Measurements from ENCODE around the gene DMD.

DMD gene

DNA sequence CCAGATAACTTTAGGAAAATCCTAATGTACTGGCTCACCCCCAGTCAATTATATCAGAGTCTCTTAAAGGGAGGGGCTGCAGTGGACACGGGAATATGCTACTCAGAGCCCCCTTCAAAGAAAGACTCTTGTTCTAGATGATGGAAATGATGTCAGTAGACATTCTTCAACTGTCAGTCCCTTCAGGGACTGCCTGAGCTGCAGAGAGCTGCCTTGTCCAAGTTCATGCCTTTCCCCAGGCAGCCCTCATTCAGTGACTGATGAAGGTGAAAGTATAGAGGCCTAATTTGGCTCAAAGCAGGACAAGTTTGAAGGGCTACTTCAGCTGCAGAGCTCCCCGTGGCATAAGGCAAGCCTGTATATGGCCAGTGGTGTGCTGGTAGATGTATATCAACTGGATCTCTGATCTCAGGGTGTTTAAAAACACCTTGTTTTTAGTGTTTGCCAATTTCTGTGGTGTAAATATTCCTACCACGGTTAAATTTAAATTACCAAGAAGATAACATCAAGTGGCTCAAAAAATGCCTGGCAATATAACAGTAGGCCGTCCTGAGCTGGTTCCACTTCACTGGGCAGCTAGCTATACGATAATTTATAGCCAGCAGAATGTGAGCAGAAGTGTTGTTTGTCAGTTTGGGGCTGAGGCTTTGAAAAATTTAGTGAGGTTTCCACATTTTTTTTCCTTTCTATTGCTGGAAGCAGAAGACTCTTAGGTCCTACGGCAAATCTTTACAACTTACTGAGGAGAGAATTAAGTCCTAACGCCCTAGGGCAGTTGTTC lies 1390.7 kb downstream of the DMD start:
- DNase-seq = no peak

DNA sequence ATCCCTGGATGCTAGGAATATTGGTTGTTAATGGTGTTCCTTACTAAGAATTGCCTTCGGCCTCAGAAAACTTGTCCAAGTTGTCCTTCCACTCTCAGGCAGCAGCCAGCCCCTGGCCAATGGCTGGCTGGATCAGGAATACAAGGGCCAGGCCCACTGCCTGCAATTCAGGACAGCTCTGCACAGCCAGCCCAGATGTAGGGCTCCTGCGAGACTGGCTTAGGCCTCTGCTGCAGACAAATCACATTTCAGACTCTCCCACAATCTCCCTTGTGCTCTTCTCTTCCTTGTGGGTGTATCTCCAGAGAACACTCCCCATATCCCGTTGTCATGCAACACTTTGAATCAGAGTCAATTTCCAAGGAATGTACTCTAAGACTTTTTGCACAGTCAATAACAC lies 1391.9 kb downstream of the DMD start:
- DNase-seq = no peak

DNA sequence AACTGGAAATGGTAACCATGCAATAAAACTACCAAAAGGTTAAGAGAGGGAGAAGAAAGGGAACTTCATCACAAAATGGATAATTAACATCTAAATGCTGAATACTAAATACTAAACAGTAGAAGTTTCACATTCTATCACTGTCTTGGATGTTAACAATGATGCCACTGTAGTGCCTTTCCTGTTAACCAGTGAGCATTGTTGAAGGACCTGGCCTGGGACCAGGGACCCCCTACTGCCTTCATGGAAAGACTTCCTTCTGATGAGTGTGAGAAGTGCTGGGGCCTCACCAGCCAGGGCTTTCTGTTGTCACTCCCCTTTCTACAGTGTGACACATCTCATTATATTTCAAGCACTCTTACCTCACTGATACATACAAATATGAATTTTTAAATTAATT lies 1400.2 kb downstream of the DMD start:
- no peak for DNase-seq

DNA sequence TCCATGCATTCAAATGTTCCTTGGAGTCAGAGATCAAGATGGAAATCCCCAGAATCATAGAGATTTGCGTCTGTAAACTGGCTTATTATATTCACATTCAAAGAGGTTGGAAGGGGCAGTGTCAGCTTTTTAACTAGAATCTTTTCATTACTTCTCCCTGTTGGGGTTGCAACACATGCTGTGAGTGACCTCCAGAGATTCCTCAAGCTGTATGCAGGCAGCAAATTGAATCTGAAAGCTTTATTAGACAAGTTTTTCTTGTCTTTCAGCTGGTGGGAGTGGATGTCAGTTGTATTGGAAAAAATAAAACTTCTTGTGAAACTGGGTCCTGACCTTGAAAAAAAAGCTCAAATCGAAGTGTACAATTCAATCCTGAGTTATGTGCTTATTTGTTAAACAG lies 1403.0 kb downstream of the DMD start:
- no peak for DNase-seq

DNA sequence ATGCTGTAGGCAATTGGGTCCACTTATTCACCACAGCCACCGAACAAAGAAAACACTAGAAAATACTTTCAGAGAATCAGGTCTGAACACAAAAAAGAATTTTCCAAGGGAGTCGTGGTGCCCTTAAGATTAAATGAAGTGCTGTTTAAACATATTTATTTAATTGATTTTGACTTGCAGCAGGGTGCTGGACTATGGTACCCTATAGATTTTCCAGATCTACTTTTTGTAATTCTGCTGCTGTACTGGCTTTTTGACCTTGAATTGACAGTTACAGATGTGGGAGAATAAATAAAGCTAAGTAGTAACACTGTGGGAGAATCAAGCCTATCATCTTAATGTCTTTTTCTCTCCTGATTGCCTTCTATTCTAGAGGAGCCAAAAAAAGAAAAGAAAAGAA lies 1404.2 kb downstream of the DMD start:
- no peak for DNase-seq

DNA sequence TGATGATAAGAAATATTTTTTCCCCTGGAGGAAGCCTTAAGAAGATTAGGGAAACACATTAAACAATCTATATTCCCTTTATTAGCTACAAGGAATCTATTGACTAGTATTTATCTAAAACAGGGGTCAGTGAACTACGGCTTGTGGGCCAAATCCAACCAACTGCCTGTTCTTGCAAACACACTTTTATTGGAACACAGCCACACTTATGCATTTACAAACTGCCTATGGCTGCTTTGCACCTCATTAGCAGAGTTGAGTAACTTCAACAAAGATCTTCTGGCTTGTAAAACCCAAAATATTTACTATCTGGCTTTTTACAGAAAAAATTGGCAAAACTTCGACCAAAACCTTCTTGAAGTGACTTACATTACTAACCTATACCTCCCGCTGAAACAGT lies 1405.6 kb downstream of the DMD start:
- DNase-seq = no peak

DNA sequence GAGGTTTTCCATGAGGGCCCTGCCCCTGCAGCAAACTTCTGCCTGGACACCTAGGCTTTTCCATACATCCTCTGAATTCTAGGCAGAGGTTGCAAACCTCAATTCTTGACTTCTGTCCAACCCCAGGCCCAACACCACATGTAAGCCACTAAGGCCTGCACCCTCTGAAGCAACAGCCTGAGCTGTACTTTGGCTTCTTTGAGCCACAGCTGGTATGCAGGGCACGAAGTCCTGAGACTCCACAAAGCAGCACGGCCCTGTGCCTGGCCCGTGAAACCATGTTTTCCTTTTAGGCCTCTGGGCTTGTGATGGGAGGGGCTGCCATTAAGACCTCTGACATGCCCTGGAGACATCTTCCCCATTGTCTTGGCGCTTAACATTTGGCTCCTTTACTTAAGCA lies 1411.1 kb downstream of the DMD start:
- DNase-seq = no peak

DNA sequence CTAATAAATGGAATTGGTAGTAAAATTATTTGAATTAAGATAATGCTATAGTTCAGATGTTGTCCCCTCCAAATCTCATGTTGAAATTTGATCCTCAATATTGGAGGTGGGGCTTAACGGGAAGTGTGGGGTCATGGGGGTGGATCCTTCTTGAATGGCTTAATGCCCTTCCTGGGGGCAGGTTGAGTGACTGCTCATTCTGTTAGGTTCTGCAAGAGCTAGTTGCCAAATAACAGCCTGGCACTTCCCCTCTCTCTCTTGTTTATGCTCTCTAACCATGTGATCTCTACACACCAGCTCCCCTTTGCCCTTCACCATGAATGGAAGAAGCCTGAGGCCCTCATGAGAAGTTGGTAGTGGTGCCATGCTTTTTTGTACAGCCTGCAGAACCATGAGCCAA lies 1414.7 kb downstream of the DMD start:
- no peak for DNase-seq

DNA sequence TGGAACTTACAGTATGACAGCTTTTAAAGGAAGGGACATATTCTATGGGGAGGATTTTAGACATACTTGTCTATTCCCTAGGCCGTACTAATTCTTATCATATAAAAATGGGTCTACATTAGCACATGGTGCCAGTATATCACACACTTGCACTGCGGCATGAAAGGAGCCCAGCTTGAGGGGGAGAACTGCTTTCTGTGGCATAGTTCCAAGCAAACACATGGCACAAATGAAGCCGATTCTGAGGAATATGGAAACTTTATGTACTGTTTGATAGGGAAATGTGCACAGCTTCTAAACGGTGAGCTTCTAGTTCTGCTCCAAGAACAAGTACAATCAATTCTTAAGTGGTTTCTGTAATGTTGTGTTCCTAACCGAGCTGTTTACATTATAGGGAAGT lies 1463.9 kb downstream of the DMD start:
- no peak for DNase-seq

DNA sequence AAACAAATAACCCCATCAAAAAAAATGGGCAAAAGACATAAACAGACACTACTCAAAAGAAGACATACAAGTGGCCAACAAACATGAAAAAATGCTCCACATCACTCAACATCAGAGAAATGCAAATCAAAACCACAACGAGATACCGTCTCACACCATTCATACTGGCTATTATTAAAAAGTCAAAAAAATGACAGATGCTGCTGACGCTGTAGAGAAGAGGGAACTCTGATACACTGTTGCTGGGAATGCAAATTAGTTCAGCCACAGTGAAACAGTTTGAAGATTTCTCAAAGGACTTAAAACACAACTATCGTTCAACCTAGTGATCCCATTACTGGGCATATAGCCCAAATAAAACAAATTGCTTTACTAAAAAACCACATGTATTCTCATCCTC lies 1468.3 kb downstream of the DMD start:
- DNase-seq = no peak

DNA sequence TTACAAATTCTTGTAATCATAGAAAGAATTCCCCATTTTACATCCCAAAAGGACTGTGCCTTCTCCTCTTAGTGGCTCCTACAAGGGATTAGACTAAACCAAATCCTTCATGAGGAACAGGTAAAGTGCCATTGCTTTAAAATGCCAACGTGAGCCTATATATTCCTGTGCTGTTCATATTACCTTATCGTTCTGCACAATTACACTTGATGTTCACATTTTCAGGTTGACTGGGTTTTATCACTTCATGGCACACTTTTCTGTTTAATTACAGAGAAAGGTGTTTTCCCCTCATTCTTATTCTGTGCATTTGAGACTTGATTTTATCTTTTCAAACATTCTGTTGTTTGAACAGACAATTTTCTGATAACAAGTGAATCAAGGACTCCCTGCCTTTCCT lies 1493.9 kb downstream of the DMD start:
- DNase-seq = no peak

DNA sequence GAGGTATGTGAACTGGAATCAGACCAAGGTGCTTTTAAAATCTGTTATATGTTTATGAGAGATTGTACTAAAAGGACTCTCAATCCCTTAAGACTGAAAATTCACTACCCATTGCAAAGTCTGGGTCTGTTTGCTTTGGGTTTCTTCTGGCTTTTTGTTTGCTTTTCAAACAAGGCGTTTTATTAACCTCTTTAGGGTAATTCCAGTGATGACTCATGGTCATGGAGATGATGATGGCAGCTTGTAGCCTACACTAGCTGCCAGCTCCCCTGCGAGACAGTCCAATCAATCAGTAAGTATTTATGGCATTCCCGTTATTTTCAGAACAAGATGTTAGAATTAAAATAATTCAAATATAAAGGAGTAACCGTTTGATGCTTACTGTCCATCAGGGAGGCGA lies 1495.7 kb downstream of the DMD start:
- DNase-seq = no peak

DNA sequence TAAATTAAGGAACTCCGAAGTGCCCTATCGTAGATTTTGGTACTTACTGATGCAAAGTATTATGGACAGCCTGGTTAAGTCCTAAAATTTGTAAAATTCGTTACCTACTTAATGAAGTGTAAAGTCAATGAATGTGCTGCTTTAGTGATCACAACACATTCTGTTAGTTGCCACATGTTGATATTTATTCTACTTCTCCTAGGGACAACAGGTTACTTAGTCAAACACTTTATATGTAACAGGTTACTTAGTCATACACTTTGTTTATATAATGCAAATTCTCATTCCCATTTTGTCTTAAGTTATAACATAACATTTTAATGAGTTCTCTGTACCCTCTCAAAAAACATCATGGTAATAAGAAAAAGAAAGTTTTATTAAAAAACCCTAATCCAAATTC lies 1496.6 kb downstream of the DMD start:
- DNase-seq = no peak

DNA sequence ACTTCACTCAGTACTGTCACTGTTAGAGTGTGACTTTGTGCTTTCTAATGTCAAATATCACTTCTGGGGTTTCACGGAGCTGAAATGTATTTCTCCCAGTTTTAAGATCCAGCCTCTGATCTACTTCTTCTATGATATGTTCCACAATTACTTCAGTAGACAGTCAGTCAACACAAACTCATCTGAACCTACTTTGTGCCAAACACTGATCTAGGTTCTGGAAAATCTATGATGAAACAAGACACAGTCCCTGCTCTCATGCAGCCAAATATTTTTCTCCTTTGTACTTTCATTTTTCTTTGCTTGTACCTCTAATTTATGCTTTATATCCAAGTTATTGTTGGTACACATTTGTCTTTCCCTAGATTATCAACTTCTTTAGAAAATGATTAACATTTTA lies 1498.2 kb downstream of the DMD start:
- DNase-seq = no peak

DNA sequence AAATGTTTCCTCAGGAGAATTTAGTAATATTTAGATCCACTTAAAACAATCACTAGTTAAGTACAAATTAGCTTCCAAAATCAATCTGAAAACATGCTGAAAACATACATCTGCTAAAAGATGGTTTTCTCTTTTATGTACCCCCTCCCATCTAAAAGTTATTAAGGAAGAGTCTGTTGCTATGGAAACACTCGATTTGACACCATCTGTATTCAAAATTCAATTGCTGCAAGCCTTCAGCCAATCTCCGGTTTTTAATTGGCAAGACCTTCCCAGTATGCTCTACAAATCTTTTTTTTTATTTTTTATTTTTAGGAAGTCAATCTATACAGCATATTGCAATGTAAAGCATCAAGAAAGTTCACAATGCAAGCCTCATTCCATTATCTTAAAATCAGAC lies 1500.2 kb downstream of the DMD start:
- no peak for DNase-seq

DNA sequence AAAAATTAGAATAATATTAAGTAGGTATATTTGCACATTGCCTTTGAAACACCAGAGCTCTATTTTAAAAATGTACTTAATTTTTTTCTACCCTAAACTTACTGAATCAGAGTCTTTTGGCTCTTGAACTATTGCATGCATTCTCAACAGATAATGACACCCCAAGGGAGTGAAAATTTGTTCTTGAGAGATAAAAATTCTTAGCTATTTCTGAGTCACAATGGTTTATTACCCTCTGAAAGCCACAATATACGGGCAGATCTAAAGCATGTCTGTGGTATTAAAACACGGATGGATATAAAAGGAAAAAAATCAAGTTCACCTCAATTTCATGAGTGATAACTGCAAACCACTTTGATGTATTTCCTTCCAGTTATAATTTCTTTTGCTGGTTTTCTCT lies 1503.2 kb downstream of the DMD start:
- DNase-seq = no peak

DNA sequence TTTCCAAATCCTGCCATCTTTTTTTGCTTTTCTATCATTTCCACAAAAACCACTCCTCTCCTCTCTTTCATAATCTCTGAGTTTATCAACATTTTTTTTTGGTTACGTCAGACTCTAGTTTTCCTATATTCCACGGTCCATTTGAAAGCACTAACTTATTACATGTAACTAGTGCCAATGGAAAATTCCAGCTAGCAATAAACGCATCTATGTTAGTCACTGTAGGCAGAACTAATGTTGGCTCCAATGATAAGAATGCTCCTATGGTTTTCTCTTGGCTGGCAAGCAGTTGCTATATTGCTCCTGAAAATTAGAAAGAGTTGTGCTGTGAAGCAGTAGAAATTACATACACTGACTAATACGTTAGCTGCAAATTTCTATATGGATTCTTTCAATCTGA lies 1504.9 kb downstream of the DMD start:
- no peak for DNase-seq

DNA sequence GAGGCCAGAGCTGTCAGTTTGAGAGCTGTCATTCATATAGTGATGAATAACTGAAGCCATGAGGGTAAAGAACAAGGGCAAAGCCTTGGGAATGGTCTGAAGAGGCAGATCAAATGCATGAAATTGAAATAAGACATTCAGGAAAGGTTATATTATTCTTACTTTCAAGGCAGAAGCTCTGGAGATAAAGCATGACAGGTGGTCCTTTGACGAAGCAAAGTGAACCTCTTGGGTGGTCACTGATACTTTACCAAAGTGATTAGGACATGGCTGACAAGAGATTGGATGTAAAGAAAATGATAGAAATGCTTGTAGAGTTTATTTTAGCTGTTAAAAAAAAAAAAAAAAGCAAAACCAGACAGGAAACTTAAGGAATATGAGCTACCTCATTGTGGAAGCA lies 1505.5 kb downstream of the DMD start:
- no peak for DNase-seq

DNA sequence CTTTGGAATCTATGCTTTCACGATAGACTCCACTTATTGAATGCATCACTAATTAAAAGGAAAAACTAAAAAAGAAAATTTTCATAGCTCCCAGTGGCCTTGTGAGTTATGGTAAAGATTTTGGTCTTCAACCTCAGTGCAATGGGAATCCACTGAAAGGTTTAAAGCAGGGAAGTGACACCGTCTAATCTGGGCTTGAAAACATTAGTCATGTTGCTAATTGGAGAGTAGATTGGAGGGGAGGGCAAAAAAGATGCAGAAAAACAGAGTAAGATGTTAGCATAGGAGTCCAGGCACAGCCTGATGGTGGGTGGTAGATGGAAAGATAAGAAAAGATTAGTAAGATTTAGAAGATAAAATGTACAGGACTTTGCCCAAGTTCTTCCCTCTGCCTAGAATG lies 1506.4 kb downstream of the DMD start:
- DNase-seq = no peak

DNA sequence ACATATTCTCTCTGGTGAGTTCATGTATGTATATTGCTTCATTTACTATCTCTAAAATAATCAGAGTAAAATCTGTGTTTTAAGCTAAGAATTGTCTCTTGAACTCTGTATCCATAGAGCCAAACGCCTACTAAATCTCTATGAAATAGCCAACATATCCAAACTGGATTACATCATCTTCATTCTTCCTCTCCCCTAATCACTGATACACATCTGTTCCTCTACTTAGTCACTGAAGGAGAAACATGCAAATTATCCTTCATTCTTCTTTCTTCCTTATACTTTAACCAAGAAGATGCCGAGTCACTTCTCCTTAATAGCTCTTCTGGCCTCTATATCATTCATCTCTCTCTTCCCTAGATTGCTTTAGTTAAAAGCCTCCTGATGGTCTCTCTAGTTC lies 1509.1 kb downstream of the DMD start:
- no peak for DNase-seq

DNA sequence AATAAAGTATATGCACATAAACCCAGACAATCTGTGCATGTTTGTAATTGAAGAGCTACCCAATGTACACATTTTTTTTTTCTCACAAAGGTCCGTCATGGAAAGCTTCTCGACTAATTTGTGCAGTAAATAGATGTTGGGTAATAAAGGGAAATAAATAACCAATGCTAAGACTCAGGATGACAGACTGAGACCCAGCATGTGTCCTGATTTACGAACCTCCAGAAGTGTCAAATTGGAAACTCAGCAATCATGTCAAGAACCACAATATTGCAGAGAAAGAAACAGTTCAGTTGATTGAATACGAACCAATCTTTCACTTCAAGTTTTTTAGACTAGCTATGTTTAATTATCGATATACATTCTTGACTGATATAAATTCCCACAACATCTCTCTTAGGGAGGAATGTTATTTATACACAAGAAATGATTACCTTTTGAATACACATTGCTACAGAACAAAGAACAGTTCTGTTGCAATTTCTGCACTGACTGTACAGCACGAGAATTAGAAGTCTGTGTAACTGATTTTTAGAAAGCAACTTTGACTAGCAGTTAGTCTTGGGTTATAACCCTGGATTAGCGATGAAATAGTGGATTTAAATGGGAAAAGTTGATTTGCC lies 1513.9 kb downstream of the DMD start:
- DNase-seq = no peak

DNA sequence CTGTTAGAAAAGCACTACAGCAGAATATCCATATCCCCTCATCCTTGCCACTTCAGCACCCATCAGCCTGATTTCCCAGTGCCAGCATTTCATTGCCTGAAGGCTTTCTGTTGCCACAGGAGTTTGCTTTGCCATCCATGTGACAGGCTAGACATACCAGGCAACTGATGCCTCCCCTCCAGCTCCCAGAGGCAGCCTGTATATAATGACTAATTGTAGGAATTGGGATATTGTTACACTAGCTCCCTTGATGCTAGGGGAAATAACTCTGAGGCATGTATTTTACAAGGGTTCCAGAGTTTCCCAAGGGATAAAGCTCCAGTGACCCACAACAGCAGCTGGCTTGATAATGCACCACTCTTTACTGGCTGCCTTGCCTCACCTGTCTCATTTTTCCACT lies 1531.5 kb downstream of the DMD start:
- DNase-seq = no peak

DNA sequence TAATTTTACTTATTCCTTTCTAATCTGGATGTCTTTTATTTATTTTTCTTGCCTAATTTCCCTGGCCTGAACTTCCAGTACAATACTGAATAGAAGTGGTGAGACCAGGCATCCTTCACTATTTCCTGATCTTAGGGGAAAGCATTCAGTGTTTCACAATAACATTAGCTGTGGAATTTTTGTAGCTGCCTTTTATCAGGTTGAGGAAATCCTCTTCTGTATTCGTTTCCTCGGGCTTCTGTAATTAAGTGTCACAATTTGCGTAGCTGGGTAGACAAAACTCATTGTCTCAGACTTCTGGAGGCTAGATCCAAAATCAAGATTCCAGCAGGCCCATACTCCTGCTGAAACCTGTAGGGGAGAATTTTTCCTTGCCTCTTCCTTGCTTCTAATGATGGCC lies 1541.1 kb downstream of the DMD start:
- no peak for DNase-seq

DNA sequence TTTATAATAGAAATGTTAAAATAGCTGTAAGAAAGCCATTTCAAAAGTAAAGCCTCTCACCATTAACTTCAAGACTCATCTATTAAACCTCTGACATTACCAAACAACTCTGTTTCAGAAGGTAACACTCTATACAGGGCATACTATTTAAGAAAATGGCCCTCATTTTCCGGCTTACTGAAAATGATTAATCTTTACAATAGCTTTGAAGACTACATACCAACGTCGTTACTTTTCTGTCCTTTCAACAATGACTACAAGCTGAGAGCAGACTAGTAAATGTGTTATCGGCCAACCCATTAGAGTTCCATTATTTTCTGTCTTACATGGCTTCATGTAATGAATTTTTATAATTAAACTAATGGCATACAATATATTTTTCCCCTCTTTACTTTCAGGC lies 1545.9 kb downstream of the DMD start:
- no peak for DNase-seq

DNA sequence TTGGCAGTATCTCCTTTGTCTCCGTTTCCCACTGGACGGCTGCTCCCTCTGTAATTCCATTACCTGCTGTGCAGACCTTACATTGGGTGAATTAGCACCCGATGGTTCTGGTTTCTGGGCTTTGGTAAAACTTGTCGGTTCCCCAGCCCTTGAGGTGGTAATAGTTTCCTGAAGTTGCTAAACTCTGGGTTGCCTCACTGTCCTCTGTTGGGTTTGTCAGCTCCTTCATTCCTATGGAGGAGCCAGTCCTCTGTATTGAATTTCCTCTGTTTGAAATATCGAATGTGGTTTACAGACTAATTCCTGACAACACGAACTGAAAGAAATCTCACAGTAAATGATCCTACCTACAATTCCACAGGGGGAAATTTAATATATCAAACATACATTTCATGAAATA lies 1548.2 kb downstream of the DMD start:
- no peak for DNase-seq

All from CD4-positive, alpha-beta T cell treated with Interleukin-10 for 1 hour (primary cell).